ENCODE results near the gene CHML.

DNA sequence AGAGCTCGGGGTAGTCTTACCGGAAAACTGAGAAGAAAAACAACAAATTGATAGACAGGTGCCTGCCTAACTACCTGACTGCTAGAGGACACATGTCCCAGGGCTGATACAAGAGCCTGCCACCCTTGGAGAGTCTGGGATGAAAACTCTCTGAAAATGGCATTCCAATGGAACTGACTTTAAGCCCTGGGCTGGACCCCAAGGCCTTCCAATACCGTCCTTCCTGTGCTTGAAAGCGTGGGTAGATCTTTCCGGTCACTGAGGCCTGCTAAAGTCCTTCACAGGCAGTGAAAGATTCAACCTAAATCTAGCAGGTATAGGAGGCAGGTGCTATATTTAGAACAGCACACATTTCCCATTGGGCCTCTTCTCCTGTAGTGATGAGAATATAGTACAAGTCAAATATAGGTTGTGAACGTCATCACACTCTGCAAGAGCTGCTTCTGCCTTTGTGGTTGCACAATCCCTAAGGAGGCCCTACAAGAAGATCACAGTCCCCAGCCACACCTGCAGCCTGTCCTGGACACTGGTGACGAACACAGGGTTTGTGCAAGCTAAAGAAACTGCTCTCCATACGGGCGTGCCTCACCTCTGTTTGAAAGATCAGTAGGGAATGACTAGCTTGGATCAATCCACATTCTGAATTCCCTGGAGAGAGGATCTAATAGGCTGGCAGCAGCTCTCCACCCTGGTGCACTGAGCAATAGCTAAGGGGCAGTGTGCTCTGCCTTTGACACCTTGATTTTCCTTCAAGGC is 876 bp upstream of the CHML start:
- TF ChIP-seq CTCF (IDR thresholded peaks at IDR 0.05) (no peak), POLR2A (IDR thresholded peaks at IDR 0.05) (no peak)

Measured in esophagus squamous epithelium (tissue), 4 donors.